H9 (cell line): Measurements from ENCODE around the gene CCR8. TPM values are rescaled to one million over a fixed set of nuclear protein-coding genes. Genes with fewer than 3 reads are reported as not detected.

ENCODE experiments used
- DNase-seq: peaks from one replicate; pipeline ENCODE4 v3.0.0-alpha.2; 2017
- H2AFZ ChIP-seq: one replicate; pipeline ENCODE4 v1.6.1; 2013; ENCODE audit warnings: mild to moderate bottlenecking, low read length, control low read depth, moderate library complexity
- H2AK5ac ChIP-seq: 2 replicates; pipeline ENCODE4 v1.6.1; 2013; ENCODE audit warnings: low read length, control low read depth, mixed read lengths; ENCODE audit not compliant: insufficient read length
- H2BK120ac ChIP-seq: one replicate; pipeline ENCODE4 v1.6.1; 2013; ENCODE audit warnings: low read depth, mild to moderate bottlenecking, low read length, control low read depth, inconsistent platforms; ENCODE audit not compliant: poor library complexity, severe bottlenecking
- H2BK12ac ChIP-seq: 2 replicates; pipeline ENCODE4 v1.6.1; 2013; ENCODE audit warnings: low read length, control low read depth, mixed read lengths, low read depth; ENCODE audit not compliant: insufficient read length
- H2BK15ac ChIP-seq: 2 replicates; pipeline ENCODE4 v1.6.1; 2013; ENCODE audit warnings: low read depth, low read length, control low read depth
- H2BK20ac ChIP-seq: one replicate; pipeline ENCODE4 v1.6.1; 2013; ENCODE audit warnings: low read depth, mild to moderate bottlenecking, low read length, control low read depth, inconsistent platforms; ENCODE audit not compliant: poor library complexity, severe bottlenecking
- H2BK5ac ChIP-seq: 2 replicates; pipeline ENCODE4 v1.6.1; 2013; ENCODE audit warnings: low read length, control low read depth, mixed read lengths; ENCODE audit not compliant: insufficient read length
- H3K14ac ChIP-seq: 2 replicates; pipeline ENCODE4 v1.6.1; 2013; ENCODE audit warnings: low read length, control low read depth; ENCODE audit not compliant: insufficient read depth
- H3K18ac ChIP-seq: 2 replicates; pipeline ENCODE4 v1.6.1; 2013; ENCODE audit warnings: low read depth, mild to moderate bottlenecking, mixed read lengths, low read length, control low read depth; ENCODE audit not compliant: insufficient read length
- H3K23ac ChIP-seq: 2 replicates; pipeline ENCODE4 v1.6.1; 2013; ENCODE audit warnings: low read length, control low read depth, mixed read lengths, low read depth; ENCODE audit not compliant: insufficient read length
- H3K23me2 ChIP-seq: 2 replicates; pipeline ENCODE4 v1.6.1; 2013; ENCODE audit warnings: low read depth, mild to moderate bottlenecking, mixed read lengths, low read length, control low read depth; ENCODE audit not compliant: insufficient read length, poor library complexity, severe bottlenecking
- H3K27ac ChIP-seq: 2 replicates; pipeline ENCODE4 v1.5.1; 2013; ENCODE audit warnings: low read length, control low read depth, mixed read lengths, low read depth; ENCODE audit not compliant: insufficient read length
- H3K27me3 ChIP-seq: 2 replicates; pipeline ENCODE4 v1.6.1; 2013; ENCODE audit warnings: low read length, control low read depth, inconsistent platforms; ENCODE audit not compliant: insufficient read depth
- H3K4ac ChIP-seq: 2 replicates; pipeline ENCODE4 v1.6.1; 2013; ENCODE audit warnings: low read depth, mild to moderate bottlenecking, control low read depth, inconsistent platforms, low read length, moderate library complexity
- H3K4me1 ChIP-seq: 2 replicates; pipeline ENCODE4 v1.6.1; 2013; ENCODE audit warnings: low read length, control low read depth, inconsistent platforms; ENCODE audit not compliant: insufficient read depth
- H3K4me2 ChIP-seq: 2 replicates; pipeline ENCODE4 v1.6.1; 2013; ENCODE audit warnings: low read length, control low read depth, mixed read lengths; ENCODE audit not compliant: insufficient read length, insufficient read depth
- H3K56ac ChIP-seq: 2 replicates; pipeline ENCODE4 v1.6.1; 2013; ENCODE audit warnings: low read depth, mild to moderate bottlenecking, mixed read lengths, low read length, control low read depth; ENCODE audit not compliant: insufficient read length
- H3K79me1 ChIP-seq: 2 replicates; pipeline ENCODE4 v1.6.1; 2013; ENCODE audit warnings: low read depth, mild to moderate bottlenecking, moderate library complexity, low read length, control low read depth, inconsistent platforms; ENCODE audit not compliant: insufficient read depth, poor library complexity, severe bottlenecking
- H3K79me2 ChIP-seq: 2 replicates; pipeline ENCODE4 v1.6.1; 2013; ENCODE audit warnings: low read length, control low read depth, inconsistent platforms; ENCODE audit not compliant: insufficient read depth
- H3K9ac ChIP-seq: 2 replicates; pipeline ENCODE4 v1.6.1; 2013; ENCODE audit warnings: low read length, control low read depth, mixed read lengths; ENCODE audit not compliant: insufficient read length; ENCODE audit errors: extremely low read depth
- H3K9me3 ChIP-seq: one replicate; pipeline ENCODE4 v1.6.1; 2013; ENCODE audit warnings: low read depth, low read length, inconsistent platforms; ENCODE audit not compliant: control insufficient read depth
- H3T11ph ChIP-seq: one replicate; pipeline ENCODE4 v1.6.1; 2013; ENCODE audit warnings: mild to moderate bottlenecking, low read length, control low read depth, inconsistent platforms
- H4K20me1 ChIP-seq: one replicate; pipeline ENCODE4 v1.6.1; 2013; ENCODE audit not compliant: control insufficient read depth, insufficient read length, insufficient read depth
- H4K5ac ChIP-seq: 2 replicates; pipeline ENCODE4 v1.6.1; 2013; ENCODE audit warnings: low read depth, mild to moderate bottlenecking, mixed read lengths, low read length, control low read depth; ENCODE audit not compliant: insufficient read length
- H4K8ac ChIP-seq: replicated peaks from 2 replicates; pipeline ENCODE4 v1.6.1; 2013; ENCODE audit warnings: low read length, control low read depth, mixed read lengths, low read depth; ENCODE audit not compliant: insufficient read length
- H4K91ac ChIP-seq: 2 replicates; pipeline ENCODE4 v1.6.1; 2013; ENCODE audit warnings: low read depth, mild to moderate bottlenecking, moderate library complexity, mixed read lengths, low read length, control low read depth; ENCODE audit not compliant: insufficient read length
- H3K27ac Mint-ChIP-seq, 3 experiments: 2 replicates in 2 of 3; 3 replicates in 1 of 3; pipeline ENCODE4 v1.8.0; 2020 to 2021; ENCODE audit warnings: mixed read lengths in 3 of 3, mild to moderate bottlenecking in 1 of 3, moderate library complexity in 1 of 3
- H3K27me3 Mint-ChIP-seq: 2 replicates; pipeline ENCODE4 v1.8.0; 2021; ENCODE audit warnings: low read depth, mild to moderate bottlenecking, moderate library complexity, mixed read lengths
- H3K36me3 Mint-ChIP-seq, 3 experiments: 2 replicates in 2 of 3; 3 replicates in 1 of 3; pipeline ENCODE4 v1.8.0; 2020 to 2021; ENCODE audit warnings: low read depth in 3 of 3, mixed read lengths in 3 of 3; ENCODE audit not compliant: insufficient read depth in 1 of 3
- H3K4me1 Mint-ChIP-seq, 2 experiments: 2 replicates each; pipeline ENCODE4 v1.8.0; 2020; ENCODE audit warnings: mixed read lengths in 2 of 2
- H3K4me3 Mint-ChIP-seq, 2 experiments: 2 replicates in 1 of 2; 3 replicates in 1 of 2; pipeline ENCODE4 v1.8.0; 2020 to 2021; ENCODE audit warnings: mild to moderate bottlenecking in 2 of 2, mixed read lengths in 2 of 2, moderate library complexity in 1 of 2
- H3K9me3 Mint-ChIP-seq, 2 experiments: 2 replicates in 1 of 2; 3 replicates in 1 of 2; pipeline ENCODE4 v1.8.0; 2020; ENCODE audit warnings: mild to moderate bottlenecking in 2 of 2, mixed read lengths in 2 of 2, moderate library complexity in 1 of 2
- WGBS: extraction: QIAGEN DNeasy Blood & Tissue Kit; methylation state at CpG from one replicate; pipeline ENCODE4 v1.1.7; 2013; ENCODE audit warnings: missing lambda C conversion rate, low lambda C conversion rate, mixed read lengths; ENCODE audit not compliant: insufficient read length; ENCODE audit errors: extremely low coverage; 5-methylcytosine and 5-hydroxymethylcytosine counted together
- total RNA-seq: library from RNA; stranded (reverse); gene quantifications from 2 replicates; pipeline ENCODE4 v1.2.1, GENCODE V29; 2021
- TF ChIP-seq, protein P1 (sequence below): fragments of 200-600 bp; sonication (generic); conservative IDR thresholded peaks from 3 replicates; pipeline ENCODE4 v1.8.0; 2021; ENCODE audit warnings: antibody characterized with exemption, mild to moderate bottlenecking

The CCR8 gene
- total RNA-seq, 1 experiment from 2014 or later = 0.31 TPM

DNA sequence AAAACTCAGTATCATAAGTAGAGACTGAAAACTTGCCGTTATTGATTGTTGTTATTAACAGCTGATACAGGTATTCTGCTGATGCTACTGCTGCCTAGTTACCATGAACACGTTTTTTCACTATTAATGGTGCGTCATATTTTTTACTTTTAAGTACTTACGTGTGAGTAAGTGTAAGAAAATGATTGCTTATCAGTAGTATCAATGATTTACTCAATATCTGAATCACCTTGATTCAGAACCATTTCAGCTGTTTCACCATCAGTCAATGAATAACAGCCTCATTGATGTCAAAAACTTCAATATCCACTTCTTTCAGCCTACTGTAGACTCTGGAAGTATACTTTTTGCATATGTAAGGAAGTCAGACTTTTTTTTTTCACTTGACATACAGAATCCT is 4.7 kb downstream of the CCR8 start:
- Mint-ChIP-seq H3K36me3 (peaks cover 0 to 10% (median 2%) of the 10 kb centered on the region in 3 experiments; a peak in 2 of 7 replicates), H3K4me1 (peaks cover 18 to 20% of the 10 kb centered on the region in 2 experiments), H3K4me3 (no peak overlapping the region), H3K27ac (no peak overlapping the region), H3K9me3 (peaks cover 3 to 4% of the 10 kb centered on the region in 2 experiments; a peak in 4 of 5 replicates), H3K27me3 (peaks cover 2% of the 10 kb centered on the region)
- H3K23ac ChIP-seq = no peak overlapping the region
- DNase-seq = no peak
- no peak overlapping the region for H2AK5ac ChIP-seq
- H4K8ac ChIP-seq = no peak overlapping the region
- H3K18ac ChIP-seq = no peak overlapping the region
- H3K4ac ChIP-seq = no peak overlapping the region
- H3K4me1 ChIP-seq = no peaks in the 10 kb centered on the region; the same call in 1 of the 2 replicates
- H3K9me3 ChIP-seq = no peaks in the 10 kb centered on the region
- no peak overlapping the region for H4K5ac ChIP-seq
- WGBS = no CpG with 5 or more reads among the region's 4 CpGs
- H3K27me3 ChIP-seq = no peaks in the 10 kb centered on the region
- no peak overlapping the region for H4K91ac ChIP-seq
- H2BK5ac ChIP-seq = no peak overlapping the region
- H3K79me1 ChIP-seq = no peaks in the 10 kb centered on the region
- H4K20me1 ChIP-seq = no peaks in the 10 kb centered on the region
- no peaks in the 10 kb centered on the region for H3K23me2 ChIP-seq
- no peak overlapping the region for H2BK20ac ChIP-seq
- no peak overlapping the region for H3T11ph ChIP-seq
- H2BK12ac ChIP-seq = no peak overlapping the region
- no peak overlapping the region for H3K27ac ChIP-seq
- TF ChIP-seq, protein P1, sequence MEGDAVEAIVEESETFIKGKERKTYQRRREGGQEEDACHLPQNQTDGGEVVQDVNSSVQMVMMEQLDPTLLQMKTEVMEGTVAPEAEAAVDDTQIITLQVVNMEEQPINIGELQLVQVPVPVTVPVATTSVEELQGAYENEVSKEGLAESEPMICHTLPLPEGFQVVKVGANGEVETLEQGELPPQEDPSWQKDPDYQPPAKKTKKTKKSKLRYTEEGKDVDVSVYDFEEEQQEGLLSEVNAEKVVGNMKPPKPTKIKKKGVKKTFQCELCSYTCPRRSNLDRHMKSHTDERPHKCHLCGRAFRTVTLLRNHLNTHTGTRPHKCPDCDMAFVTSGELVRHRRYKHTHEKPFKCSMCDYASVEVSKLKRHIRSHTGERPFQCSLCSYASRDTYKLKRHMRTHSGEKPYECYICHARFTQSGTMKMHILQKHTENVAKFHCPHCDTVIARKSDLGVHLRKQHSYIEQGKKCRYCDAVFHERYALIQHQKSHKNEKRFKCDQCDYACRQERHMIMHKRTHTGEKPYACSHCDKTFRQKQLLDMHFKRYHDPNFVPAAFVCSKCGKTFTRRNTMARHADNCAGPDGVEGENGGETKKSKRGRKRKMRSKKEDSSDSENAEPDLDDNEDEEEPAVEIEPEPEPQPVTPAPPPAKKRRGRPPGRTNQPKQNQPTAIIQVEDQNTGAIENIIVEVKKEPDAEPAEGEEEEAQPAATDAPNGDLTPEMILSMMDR = no peak
- H3K79me2 ChIP-seq = no peaks in the 10 kb centered on the region
- H3K56ac ChIP-seq = no peak overlapping the region
- H3K4me2 ChIP-seq = no peak overlapping the region
- no peak overlapping the region for H3K14ac ChIP-seq
- H2BK15ac ChIP-seq = no peak overlapping the region
- H3K9ac ChIP-seq = no peak overlapping the region
- H2BK120ac ChIP-seq = no peak overlapping the region
- H2AFZ ChIP-seq = no peak overlapping the region
